BE2C (cell line): Measurements from ENCODE around the gene WNT3.
"Not testable (repeated sequence)": the region's sequence is repeated elsewhere in the genome, so short reads cannot be mapped to it uniquely, and the experiment has no call there.

ENCODE experiments used
- DNase-seq: peaks from one replicate; pipeline ENCODE4 v3.0.0-alpha.2; 2020
- H3K27me3 ChIP-seq: fragments of 250-450 bp; sonication (Bioruptor Pico); 2 replicates; pipeline ENCODE4 v1.5.1; 2020; ENCODE audit warnings: mild to moderate bottlenecking
- H3K36me3 ChIP-seq: fragments of 250-450 bp; sonication (Bioruptor Pico); 2 replicates; pipeline ENCODE4 v1.5.1; 2020; ENCODE audit warnings: mild to moderate bottlenecking
- H3K4me1 ChIP-seq: fragments of 250-450 bp; sonication (Bioruptor Pico); 2 replicates; pipeline ENCODE4 v1.5.1; 2020
- H3K4me3 ChIP-seq: 2 replicates; pipeline ENCODE4 v1.5.1; 2011; ENCODE audit warnings: low read depth, low read length
- H3K9me3 ChIP-seq: fragments of 250-450 bp; sonication (Bioruptor Pico); 2 replicates; pipeline ENCODE4 v1.5.1; 2020
- TF ChIP-seq, protein P1 (sequence below): IDR thresholded peaks from 2 replicates; pipeline ENCODE4 v1.5.1; 2012; ENCODE audit warnings: mild to moderate bottlenecking, low read depth, low read length

WNT3 gene

DNA sequence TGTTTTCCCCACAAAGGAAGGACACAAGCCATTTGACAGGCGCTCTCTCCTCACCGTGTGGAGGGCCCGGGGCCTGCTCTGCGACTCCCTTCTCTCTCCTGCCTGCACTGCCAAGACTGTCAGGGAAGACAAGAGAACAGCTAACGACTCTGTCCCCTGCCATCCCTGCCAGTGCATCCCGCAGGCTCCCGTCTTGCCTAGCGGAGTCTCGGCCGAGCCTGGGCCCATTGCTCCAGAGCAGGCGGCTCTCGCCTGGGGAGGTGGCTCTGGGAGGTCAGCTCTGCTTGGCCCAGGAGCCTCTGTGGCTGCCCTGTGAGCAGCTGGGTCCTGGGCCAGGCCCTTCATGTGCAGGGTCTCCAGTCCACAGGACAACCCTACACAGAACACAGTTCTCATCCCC, 53.0 kb downstream of the WNT3 start:
- Histone ChIP-seq H3K9me3 (no peaks in the 10 kb centered on the region), H3K4me1 (peaks cover 18% of the 10 kb centered on the region), H3K36me3 (no peaks in the 10 kb centered on the region), H3K27me3 (no peaks in the 10 kb centered on the region), H3K4me3 (no peak overlapping the region)
- DNase-seq, result no peak
- TF ChIP-seq, protein P1, sequence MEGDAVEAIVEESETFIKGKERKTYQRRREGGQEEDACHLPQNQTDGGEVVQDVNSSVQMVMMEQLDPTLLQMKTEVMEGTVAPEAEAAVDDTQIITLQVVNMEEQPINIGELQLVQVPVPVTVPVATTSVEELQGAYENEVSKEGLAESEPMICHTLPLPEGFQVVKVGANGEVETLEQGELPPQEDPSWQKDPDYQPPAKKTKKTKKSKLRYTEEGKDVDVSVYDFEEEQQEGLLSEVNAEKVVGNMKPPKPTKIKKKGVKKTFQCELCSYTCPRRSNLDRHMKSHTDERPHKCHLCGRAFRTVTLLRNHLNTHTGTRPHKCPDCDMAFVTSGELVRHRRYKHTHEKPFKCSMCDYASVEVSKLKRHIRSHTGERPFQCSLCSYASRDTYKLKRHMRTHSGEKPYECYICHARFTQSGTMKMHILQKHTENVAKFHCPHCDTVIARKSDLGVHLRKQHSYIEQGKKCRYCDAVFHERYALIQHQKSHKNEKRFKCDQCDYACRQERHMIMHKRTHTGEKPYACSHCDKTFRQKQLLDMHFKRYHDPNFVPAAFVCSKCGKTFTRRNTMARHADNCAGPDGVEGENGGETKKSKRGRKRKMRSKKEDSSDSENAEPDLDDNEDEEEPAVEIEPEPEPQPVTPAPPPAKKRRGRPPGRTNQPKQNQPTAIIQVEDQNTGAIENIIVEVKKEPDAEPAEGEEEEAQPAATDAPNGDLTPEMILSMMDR, result no peak

DNA sequence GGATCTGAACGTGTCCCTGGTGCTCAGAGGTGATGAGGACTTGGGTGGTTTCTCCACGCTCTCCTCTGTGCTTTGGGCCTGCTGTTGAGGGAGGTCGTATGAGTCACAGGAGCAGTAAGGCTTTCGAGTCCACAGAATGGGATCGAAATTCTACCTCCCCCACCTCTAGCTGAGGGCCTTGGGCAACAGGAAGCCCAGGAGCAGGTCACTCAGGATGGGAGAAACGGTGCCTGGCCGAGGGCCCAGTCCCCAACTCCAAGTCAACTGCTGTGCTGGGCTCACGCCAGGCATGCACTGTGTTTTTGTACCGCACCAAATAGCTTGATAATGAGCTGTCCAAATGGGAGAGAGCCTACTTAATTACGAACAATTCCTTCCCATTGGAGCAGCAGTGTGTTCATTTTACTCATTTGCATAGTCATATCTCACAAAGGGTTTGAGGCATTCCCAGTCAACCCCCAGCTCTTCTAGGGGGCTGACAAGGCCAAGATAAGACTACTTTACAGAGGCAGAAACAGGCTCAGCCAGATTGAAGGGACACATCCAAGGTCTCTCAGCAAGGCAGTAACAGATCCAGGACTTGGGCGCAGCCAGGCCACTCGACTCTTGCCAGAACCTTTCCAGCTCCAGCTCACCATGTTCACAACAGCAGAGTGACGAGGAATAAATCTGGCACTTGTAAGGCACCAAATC, 53.6 kb downstream of the WNT3 start:
- TF ChIP-seq, protein P1, result no peak
- H3K9me3 ChIP-seq, result no peaks in the 10 kb centered on the region
- no peaks in the 10 kb centered on the region for H3K36me3 ChIP-seq
- no peaks in the 10 kb centered on the region for H3K27me3 ChIP-seq
- no peak overlapping the region for H3K4me3 ChIP-seq
- H3K4me1 ChIP-seq, result peaks cover 18% of the 10 kb centered on the region
- DNase-seq, result peak; percentile 71

DNA sequence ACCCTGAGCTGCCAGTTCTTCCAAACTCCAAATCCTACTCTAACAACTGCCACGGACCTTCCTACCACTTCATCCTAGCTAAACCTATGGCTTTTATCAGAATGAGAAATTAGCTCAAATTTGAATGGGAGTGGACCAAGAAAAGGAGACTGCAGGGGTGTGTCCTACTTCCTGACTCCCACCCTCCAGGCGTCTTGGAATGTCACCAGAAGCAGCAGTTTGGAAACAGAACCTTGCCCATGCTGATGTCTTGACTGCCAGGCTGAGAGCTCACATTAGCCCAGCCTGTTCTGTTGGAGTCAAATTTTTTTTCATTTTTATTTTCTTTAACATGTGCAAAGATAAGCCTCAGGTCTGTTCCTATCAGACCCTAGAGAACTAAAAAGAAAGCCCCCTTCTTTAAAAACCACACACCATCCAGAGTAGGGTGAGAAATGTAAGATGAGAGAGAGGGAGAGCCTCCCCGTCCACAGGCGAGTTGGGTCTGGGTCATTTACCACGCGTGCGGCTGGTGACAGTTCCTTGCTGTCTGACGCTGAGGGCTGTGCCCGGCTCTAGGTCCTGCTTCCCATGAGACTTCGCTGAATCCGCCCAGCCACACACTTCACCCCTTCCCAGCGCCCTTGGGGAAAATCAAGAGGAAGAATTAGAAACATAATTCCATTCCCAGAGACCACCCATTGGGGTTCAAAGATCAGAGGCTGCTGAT, 54.3 kb downstream of the WNT3 start:
- no peaks in the 10 kb centered on the region for H3K27me3 ChIP-seq
- TF ChIP-seq, protein P1, result no peak
- no peak for DNase-seq
- H3K4me3 ChIP-seq, result no peak overlapping the region
- H3K4me1 ChIP-seq, result peaks cover 18% of the 10 kb centered on the region
- H3K9me3 ChIP-seq, result no peaks in the 10 kb centered on the region
- H3K36me3 ChIP-seq, result no peaks in the 10 kb centered on the region

DNA sequence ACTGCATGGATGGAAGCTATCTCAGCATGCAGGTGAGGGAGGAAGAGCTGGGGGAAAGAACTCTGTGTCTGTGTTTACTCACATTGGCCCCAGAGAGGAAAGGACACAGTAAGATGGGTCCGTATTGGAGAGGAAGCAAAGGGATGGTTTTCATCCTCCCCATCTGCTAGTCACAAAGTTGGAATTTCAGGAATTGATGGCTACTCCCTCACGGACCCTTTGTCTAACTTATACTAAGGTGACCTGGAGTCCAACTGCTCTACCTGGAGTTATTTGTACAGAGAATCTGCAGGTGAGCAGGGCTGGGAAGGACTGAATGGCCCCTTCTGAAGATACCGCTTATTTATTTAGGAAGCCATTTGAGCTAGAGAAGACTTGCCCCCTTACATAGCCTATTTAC, 55.1 kb downstream of the WNT3 start:
- no peak for DNase-seq
- Histone ChIP-seq H3K36me3 (no peaks in the 10 kb centered on the region), H3K27me3 (no peaks in the 10 kb centered on the region), H3K4me3 (no peak overlapping the region), H3K9me3 (no peaks in the 10 kb centered on the region), H3K4me1 (peaks cover 18% of the 10 kb centered on the region)
- TF ChIP-seq, protein P1, result no peak

DNA sequence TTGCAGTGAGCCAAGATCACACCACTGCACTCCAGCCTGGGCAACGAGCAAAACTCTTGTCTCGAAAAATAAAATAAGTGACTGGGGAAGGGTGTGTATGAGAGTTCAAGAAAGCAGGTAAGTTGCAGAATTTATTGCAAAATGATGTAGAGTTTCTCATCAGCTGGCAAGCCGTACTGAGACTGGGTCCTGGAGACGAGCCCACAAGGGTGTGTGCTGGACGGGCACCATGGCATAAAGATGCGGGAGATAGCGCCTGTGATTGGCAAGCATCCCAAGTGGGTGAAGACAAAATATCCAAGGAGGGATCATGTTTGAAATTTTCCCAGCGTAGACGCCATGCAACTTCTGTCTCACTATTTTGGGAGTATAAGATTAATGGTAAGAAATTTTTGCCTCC, 59.4 kb downstream of the WNT3 start:
- peaks cover 18% of the 10 kb centered on the region for H3K36me3 ChIP-seq
- TF ChIP-seq, protein P1, result no peak
- H3K4me1 ChIP-seq, result peaks cover 2% of the 10 kb centered on the region; the same call in 1 of the 2 replicates
- no peaks in the 10 kb centered on the region for H3K27me3 ChIP-seq
- H3K9me3 ChIP-seq, result no peaks in the 10 kb centered on the region
- DNase-seq, result no peak
- H3K4me3 ChIP-seq, result no peak overlapping the region

DNA sequence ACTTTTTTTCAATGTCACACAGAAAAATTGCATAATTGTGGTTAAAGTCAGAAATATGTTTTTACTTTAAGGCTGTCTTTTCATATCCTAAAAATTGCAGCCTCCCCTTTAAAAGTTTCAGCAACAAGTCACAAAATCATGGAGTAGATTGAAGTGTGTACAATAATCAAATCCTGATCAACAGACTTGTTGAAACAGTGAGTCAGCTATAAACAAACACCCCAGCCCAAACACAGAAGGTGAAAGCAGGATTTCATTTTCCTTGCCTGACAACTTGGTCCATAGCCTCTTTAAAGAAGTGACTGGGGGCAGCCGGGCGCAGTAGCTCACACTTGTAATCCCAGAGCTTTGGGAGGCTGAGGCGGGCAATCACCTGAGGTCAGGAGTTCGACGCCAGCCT, 59.9 kb downstream of the WNT3 start:
- 0 out of 2 replicates have a peak, but pooled peaks cover 2% of the 10 kb centered on the region for H3K4me1 ChIP-seq
- peaks cover 18% of the 10 kb centered on the region for H3K36me3 ChIP-seq
- H3K27me3 ChIP-seq, result no peaks in the 10 kb centered on the region
- no peak overlapping the region for H3K4me3 ChIP-seq
- TF ChIP-seq, protein P1, result no peak
- H3K9me3 ChIP-seq, result no peaks in the 10 kb centered on the region
- DNase-seq, result no peak

DNA sequence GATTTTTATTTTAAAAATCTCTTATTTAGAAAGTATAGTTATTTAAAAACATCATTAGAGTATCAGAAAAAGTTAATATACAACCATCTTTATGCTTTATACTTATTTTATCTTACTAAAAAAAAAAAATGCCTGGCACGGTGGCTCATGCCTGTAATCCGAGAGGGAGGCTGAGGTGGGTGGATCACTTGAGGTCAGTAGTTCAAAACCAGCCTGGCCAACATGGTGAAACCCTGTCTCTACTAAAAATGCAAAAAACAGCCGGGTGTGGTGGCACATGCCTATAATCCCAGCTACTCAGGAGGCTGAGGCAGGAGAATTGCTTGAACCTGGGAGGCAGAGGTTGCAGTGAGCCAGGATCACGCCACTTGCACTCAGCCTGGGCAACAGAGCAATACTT, 60.9 kb downstream of the WNT3 start:
- not testable (repeated sequence) for H3K4me3 ChIP-seq, H3K27me3 ChIP-seq, H3K9me3 ChIP-seq, DNase-seq, H3K4me1 ChIP-seq
- H3K36me3 ChIP-seq, result peaks cover 22% of the 10 kb centered on the region
